GM19395 (cell line): ENCODE measurements around the gene TTC34.

Experiments used
- ATAC-seq: cut with Tn5 transposase; IDR thresholded peaks from one replicate; pipeline ENCODE4 v1.9.1; 2021; ENCODE audit warnings: mild to moderate bottlenecking, moderate library complexity; ENCODE audit not compliant: unreplicated experiment

The TTC34 gene

GRCh38 chr1:2812939-2813653, 11.6 kb upstream of the TTC34 start:
- ATAC-seq, result no peak

GRCh38 chr1:2812136-2812535, 10.6 kb upstream of the TTC34 start:
- no peak for ATAC-seq

DNA sequence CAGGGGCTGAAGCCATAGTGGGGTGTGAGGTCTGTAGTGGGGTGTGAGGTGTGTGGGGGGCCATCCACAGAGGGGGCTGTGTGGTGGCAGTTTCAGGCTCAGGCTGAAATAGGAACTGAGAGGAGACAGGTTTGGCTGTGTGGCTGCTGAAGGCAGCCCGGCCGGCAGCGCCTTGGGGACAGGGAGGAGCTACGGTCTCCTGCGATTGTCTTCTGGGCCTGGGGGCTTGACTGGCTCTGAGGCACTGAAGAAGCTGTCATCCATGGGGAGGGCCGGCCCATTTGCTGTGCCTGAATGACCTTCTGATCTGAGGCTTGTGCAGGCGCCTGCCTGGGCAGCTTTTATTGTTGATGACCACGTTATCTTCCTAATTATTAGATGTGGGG, 10.0 kb upstream of the TTC34 start:
- no peak for ATAC-seq

DNA sequence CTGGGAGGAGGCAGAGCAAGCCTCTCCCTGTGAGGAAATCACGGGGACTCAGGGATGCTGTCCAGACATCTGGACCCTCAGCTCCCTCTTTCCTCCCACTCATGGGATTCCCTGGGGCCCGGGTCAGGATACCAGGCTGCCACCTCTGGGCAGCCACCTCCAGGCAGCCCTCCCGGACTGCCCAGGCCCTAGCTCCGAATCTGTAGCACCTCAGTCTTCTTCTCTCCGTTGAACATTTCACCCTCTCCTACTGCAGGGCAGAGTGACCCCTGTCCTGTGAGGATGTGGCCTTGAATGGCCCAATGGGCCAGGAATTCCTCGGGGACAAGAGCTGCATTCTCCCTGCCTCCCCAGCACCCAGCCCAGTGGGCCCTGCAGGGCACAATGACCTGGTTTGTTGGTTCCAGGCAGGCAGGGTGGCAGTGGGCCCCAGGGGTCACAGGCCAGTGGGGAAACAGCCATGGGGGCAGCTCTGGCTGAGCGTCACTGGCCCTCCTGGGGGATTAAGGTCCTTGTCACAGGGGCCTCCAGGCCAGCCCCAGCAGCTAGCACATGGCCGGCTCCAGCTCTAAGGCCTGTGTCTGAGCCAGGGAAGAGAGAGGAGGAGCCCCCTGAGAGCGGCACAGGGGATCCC, 9.5 kb upstream of the TTC34 start:
- ATAC-seq, result no peak

DNA sequence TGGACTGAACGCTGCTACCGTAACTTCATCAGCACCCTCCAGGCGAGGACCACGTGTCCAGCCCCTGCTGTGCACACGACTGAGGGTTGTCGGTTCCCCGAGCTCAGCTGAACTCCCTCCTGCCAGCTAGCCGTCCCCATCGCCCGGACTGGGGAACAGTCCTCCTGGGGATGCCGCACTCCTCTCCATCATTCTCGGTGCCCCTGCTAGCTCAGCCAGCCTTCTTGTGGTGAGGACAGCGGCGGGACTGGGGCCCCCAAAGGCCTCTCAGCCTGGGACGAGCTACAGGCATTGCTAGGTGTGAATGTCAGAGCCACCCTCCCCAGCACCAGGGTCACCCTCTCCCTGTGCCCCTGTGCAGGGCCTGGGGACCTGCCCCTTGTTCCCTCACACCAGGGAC, 8.8 kb upstream of the TTC34 start:
- ATAC-seq, result no peak

DNA sequence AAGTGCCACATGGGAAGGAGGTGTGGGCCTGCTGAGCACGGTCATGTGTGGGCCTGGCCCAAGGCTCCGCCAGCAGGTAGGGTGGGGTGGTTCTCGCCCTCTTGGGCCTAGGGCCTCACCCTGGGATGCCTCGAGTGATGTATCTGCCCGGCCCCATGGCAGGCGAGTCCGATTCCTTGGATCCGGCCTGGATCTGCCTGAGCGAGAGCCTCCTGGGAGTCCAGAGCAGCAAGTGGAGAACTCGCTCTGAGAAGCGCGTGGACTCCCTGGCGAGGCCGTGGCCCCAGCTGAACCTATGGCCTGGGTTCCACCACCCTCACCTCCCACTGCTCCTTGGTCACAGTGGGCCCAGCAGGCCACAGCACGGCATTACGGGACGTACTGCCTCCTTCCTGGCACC, 8.2 kb upstream of the TTC34 start:
- no peak for ATAC-seq

- ATAC-seq, result no peak
These were observed 7.5 kb upstream of the TTC34 start for GRCh38 chr1:2808831-2809605.

DNA sequence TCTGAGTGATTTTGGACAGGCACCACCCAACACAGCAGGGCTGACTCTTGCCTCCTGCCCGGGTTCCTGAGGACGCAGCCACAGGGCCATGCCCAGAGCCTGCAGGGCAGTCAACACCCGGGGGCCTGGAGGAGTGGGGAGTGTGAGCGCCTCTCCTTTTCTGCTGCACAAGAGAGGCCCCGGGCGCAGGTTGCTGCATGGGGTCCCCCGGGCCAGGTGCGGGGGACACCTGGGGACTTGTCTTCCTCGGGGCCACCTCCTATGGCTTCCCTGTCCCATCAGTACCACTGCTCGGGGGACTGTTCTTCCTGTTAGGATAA, 6.9 kb upstream of the TTC34 start:
- no peak for ATAC-seq

GRCh38 chr1:2807678-2808385, 6.3 kb upstream of the TTC34 start:
- ATAC-seq, result no peak

DNA sequence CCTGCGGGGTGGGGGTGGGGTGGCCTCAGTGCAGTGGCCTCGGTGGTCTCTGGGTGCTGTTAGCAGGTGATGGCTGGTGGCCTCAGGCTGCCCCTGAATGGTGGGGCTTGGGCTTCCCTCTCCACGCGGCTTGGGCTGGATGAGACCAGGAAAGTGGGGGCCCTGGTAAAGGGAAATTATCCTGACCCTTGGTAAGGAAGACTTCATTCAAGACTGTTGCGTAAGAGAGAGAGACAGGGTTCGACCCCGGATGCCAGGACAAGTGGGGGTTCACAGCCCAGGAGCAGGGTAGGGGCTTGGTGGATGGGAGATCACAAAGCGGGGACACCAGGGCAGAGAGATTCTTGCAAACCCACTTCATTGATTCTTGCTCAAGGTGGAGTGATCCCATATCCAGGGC, 5.5 kb upstream of the TTC34 start:
- no peak for ATAC-seq

GRCh38 chr1:2806591-2806990, 5.1 kb upstream of the TTC34 start:
- no peak for ATAC-seq

GRCh38 chr1:2805801-2806430, 4.4 kb upstream of the TTC34 start:
- ATAC-seq, result no peak

- ATAC-seq, result no peak
These were observed 3.3 kb upstream of the TTC34 start for GRCh38 chr1:2804628-2805351.

- no peak for ATAC-seq
These were observed 2.6 kb upstream of the TTC34 start for GRCh38 chr1:2803931-2804627.

GRCh38 chr1:2803086-2803930, 1.8 kb upstream of the TTC34 start:
- no peak for ATAC-seq

DNA sequence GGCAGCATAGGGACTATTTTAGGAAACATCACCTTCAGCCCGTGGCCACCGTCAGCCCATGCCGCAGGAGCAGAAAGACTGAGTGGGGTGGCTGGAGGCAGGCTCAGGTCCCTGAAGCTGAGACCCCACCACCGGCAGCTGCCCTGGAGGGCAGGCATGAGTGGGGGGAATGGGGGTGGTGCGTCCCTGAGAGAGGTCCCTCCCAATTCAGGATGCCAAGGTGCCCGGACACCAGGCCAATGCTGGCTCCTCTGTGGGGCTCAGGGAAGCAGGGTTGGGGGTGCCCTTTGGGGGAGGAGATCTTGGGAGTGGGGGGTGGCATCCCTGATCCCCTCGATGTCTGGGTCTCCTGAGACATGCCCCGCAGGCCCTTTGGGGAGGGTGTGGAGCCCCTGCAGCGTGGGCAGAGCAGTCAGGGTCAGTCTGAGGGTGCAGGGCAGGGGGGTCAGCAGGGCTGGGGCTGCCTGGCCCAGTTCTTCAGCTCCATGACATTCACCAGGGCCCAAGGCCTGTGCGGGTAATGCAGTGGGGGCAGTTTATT, 998 bp upstream of the TTC34 start:
- ATAC-seq, result no peak

GRCh38 chr1:2801046-2801445, 447 bp downstream of the TTC34 start:
- no peak for ATAC-seq

- no peak for ATAC-seq
These were observed 838 bp downstream of the TTC34 start for GRCh38 chr1:2800664-2801045.
